ENCODE measurements around the gene SSBP3.

SSBP3 gene

DNA sequence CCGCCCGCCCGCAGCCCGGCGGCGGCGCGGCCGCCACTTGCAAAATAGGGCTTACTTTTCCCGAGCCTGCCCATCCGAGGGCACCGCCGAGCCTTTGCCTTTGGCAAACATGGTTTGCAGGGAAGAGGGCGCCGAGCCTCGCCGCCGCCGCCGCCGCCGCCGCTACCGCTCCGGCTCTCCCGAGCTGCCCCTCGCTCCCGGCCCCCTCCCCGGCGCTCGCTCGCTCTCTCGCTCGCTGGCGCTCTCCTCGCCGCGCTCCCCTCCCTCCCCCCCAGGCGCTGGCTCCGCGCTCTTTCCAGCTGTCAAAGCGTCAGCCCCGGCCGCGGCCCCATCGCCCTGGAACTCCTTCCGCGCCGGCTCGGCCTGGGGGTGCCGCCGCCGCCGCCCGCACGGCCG, 298 bp downstream of the SSBP3 start:
- peak overlapping the region; percentile 53 for H3K4me3 ChIP-seq (ENCODE audit: control insufficient read depth, low read depth, low read length)
- TF ChIP-seq, protein P1, sequence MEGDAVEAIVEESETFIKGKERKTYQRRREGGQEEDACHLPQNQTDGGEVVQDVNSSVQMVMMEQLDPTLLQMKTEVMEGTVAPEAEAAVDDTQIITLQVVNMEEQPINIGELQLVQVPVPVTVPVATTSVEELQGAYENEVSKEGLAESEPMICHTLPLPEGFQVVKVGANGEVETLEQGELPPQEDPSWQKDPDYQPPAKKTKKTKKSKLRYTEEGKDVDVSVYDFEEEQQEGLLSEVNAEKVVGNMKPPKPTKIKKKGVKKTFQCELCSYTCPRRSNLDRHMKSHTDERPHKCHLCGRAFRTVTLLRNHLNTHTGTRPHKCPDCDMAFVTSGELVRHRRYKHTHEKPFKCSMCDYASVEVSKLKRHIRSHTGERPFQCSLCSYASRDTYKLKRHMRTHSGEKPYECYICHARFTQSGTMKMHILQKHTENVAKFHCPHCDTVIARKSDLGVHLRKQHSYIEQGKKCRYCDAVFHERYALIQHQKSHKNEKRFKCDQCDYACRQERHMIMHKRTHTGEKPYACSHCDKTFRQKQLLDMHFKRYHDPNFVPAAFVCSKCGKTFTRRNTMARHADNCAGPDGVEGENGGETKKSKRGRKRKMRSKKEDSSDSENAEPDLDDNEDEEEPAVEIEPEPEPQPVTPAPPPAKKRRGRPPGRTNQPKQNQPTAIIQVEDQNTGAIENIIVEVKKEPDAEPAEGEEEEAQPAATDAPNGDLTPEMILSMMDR (IDR thresholded peaks at IDR 0.05; ENCODE audit: control insufficient read depth, insufficient read depth, low read depth, low read length, missing control alignments) = no peak
- DNase-seq (ENCODE audit: low read depth) = no peak

DNA sequence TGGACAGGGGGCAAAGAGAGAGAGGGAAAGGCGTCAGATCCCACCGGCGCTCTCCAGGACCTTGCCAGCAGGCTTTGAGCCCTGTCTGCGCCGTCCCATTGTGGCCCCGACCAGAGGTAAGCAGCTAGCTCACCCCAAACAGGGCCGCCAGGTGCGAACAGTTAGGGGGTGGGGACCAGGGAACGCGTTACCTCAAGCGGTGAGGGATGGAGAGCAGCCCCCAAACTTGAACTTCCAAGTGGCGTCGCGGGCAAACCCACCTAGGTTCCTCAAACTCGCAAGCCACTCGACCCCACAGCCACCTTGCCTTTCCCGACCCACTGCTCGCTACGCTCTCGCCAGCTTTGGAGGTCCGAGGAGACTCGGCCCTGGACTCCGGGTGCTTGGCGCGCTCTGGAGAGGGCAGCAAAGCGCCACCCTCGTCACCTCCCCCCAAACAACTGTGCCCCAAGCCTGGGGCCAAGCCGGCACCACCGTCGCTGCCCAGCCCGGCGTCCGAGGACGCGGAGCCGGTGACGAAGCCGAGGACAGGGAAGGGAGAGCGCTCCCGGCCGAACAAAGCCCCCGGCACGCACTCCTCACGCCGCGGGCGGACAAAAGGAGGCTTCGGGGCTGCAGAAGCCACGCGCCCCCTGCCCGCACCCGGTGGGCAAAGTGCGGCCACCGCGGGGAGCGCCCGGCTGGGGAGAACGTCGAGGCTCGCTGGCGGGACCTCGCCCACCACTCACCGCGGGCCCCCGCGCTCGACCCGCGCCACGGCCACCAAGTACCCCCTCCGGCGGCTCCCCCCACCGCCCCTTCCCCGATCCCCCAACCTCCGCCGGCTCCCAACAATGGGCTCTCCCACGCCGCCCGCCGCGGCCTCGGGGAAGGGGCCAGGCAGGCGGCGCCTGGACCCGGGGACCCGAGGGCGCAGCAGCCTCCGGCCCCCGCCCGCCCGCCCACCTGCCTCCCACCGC, 976 bp downstream of the SSBP3 start:
- TF ChIP-seq, protein P1 (IDR thresholded peaks at IDR 0.05; ENCODE audit: control insufficient read depth, insufficient read depth, low read depth, low read length, missing control alignments) = no peak
- H3K4me3 ChIP-seq (ENCODE audit: control insufficient read depth, low read depth, low read length) = peak overlapping the region; percentile 53
- DNase-seq (ENCODE audit: low read depth) = no peak

DNA sequence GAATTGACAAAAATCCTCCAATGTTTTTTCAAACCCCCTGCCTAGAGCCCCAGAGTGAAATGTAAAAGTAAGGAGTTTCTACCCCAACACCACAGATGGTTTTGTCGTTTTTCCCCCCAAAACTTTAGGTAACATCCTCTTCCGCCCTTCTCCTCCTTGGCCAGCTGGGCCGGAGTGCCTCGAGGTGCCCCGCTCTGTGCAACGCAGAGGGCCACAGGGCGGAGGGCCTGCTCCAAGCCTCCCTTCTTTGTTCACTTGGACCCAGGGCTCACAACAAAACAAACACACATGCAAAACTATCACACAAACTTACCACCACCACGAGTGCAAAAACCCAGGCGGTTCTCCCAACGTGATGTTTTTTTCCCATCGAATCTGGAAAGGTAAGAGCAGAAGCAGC, 1.9 kb downstream of the SSBP3 start:
- TF ChIP-seq, protein P1 (IDR thresholded peaks at IDR 0.05; ENCODE audit: control insufficient read depth, insufficient read depth, low read depth, low read length, missing control alignments) = no peak
- no peak for DNase-seq (ENCODE audit: low read depth)
- H3K4me3 ChIP-seq (ENCODE audit: control insufficient read depth, low read depth, low read length) = peak overlapping the region; percentile 16

DNA sequence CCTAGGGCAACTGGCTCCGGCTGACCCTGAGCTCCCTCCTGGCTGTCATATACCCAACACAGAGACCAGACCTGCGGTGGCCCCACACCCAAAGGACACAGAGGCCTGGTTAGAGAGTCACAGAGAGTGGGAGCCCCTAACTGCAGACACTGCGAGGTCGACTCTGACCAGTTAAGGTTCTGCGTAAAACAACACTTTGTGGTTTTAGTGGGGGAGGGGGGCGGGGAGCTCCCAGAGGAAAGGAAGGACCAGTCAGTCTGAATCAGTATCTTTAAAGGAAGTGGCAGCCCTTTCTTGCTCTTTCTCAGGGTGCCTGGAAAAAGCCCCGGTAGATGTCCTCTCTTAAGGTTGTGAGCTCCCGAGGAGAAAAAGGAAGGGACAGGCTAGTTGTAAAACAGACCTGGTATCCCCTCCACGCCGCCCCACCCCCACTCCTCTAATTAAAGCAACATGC, 2.4 kb downstream of the SSBP3 start:
- DNase-seq (ENCODE audit: low read depth) = no peak
- TF ChIP-seq, protein P1 (IDR thresholded peaks at IDR 0.05; ENCODE audit: control insufficient read depth, insufficient read depth, low read depth, low read length, missing control alignments) = no peak
- peak overlapping the region; percentile 16 for H3K4me3 ChIP-seq (ENCODE audit: control insufficient read depth, low read depth, low read length)

DNA sequence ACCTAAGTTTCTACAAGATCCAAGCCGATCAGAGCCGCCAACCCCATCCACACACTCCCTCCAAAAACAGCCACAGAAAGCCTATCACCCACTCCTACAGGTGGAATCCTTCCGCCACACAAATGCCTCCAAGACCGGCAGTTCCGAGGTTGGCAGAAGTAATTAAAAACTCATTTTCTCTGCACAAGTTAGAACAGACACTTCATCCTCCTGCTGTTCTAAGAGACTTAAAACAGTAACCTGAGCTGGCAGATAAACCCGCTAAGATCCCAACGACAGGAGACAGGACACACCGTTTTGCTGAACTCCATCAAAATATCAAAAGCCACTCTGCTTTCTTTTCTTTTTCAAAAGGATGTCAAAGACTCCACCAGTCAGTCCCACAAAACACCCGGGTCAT, 2.8 kb downstream of the SSBP3 start:
- no peak overlapping the region for H3K4me3 ChIP-seq (ENCODE audit: control insufficient read depth, low read depth, low read length)
- TF ChIP-seq, protein P1 (IDR thresholded peaks at IDR 0.05; ENCODE audit: control insufficient read depth, insufficient read depth, low read depth, low read length, missing control alignments) = no peak
- no peak for DNase-seq (ENCODE audit: low read depth)

DNA sequence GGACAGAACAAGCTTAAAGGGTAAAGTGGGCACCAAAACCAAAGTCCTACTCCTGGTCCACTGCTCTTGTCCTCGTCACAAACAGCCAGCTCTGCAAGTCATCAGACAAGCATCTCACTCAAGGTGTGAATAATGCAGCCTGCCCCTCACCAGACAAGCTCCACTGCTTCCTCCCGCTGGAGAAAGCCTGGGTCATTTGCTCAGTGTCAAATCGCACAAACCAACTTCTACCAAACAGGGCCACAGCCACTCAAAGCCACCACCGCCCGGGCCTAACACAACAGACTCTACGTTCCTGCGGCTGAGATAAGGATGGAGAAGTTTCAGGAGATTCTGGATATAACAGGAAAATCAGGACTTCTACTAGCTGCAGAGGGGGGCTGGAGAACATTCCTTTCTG, 3.3 kb downstream of the SSBP3 start:
- TF ChIP-seq, protein P1 (IDR thresholded peaks at IDR 0.05; ENCODE audit: control insufficient read depth, insufficient read depth, low read depth, low read length, missing control alignments) = no peak
- DNase-seq (ENCODE audit: low read depth) = no peak
- no peak overlapping the region for H3K4me3 ChIP-seq (ENCODE audit: control insufficient read depth, low read depth, low read length)
